IPS DF 4.7 (cell line): ENCODE results near the gene EFNA5.

Experiments used
- DNase-seq: peaks from one replicate; pipeline ENCODE4 v3.0.0-alpha.2; 2013; ENCODE audit warnings: low spot score; ENCODE audit errors: extremely low read depth

Gene EFNA5

GRCh38 chr5:107670932-107671741 is at the start of gene EFNA5:
TSS of gene EFNA5 (minus strand) at chr5:107670937.
- no peak for DNase-seq

GRCh38 chr5:107719034-107719606 is 48.4 kb upstream of the EFNA5 start:
- DNase-seq, result no peak

GRCh38 chr5:107717816-107718215 is 47.1 kb upstream of the EFNA5 start:
- DNase-seq, result no peak

GRCh38 chr5:107713228-107713627 is 42.5 kb upstream of the EFNA5 start:
- no peak for DNase-seq

- no peak for DNase-seq
Observed at GRCh38 chr5:107712359-107712870, 41.7 kb upstream of the EFNA5 start.

GRCh38 chr5:107705402-107706014 is 34.8 kb upstream of the EFNA5 start:
- DNase-seq, result no peak

GRCh38 chr5:107704681-107705401 is 34.1 kb upstream of the EFNA5 start:
- DNase-seq, result no peak

GRCh38 chr5:107700481-107700880 is 29.7 kb upstream of the EFNA5 start:
- no peak for DNase-seq

- DNase-seq, result no peak
Observed at GRCh38 chr5:107699425-107699824, 28.7 kb upstream of the EFNA5 start.

- DNase-seq, result no peak
Observed at GRCh38 chr5:107698286-107698685, 27.5 kb upstream of the EFNA5 start.

GRCh38 chr5:107696498-107696897 is 25.8 kb upstream of the EFNA5 start:
- DNase-seq, result no peak

- no peak for DNase-seq
Observed at GRCh38 chr5:107696080-107696479, 25.3 kb upstream of the EFNA5 start.

GRCh38 chr5:107687937-107688336 is 17.2 kb upstream of the EFNA5 start:
- DNase-seq, result no peak

GRCh38 chr5:107687404-107687803 is 16.7 kb upstream of the EFNA5 start:
- no peak for DNase-seq

- no peak for DNase-seq
Observed at GRCh38 chr5:107682533-107682932, 11.8 kb upstream of the EFNA5 start.

- DNase-seq, result no peak
Observed at GRCh38 chr5:107680799-107681198, 10.1 kb upstream of the EFNA5 start.

GRCh38 chr5:107680099-107680498 is 9.4 kb upstream of the EFNA5 start:
- no peak for DNase-seq

- no peak for DNase-seq
Observed at GRCh38 chr5:107676702-107677101, 6.0 kb upstream of the EFNA5 start.

- no peak for DNase-seq
Observed at GRCh38 chr5:107675201-107675600, 4.5 kb upstream of the EFNA5 start.

- no peak for DNase-seq
Observed at GRCh38 chr5:107674655-107675054, 3.9 kb upstream of the EFNA5 start.

GRCh38 chr5:107673368-107674136 is 2.8 kb upstream of the EFNA5 start:
- no peak for DNase-seq
